ENCODE results near the gene NFATC1. TPM values are rescaled to one million over a fixed set of nuclear protein-coding genes. Genes with fewer than 3 reads are reported as not detected.

The NFATC1 gene
- total RNA-seq, 1 experiment from 2014 or later = 4.9 TPM

GRCh38 chr18:79411614-79412526, 16.1 kb downstream of the NFATC1 start:
- in situ Hi-C loops (cut with HindIII; ENCODE audit: low pct_unique_long_range_greater_than_20kb, low sequenced_read_pairs) = no loop called here
- no peak for DNase-seq (ENCODE audit: low read depth, low spot score)

- in situ Hi-C loops (cut with HindIII; ENCODE audit: low pct_unique_long_range_greater_than_20kb, low sequenced_read_pairs) = no loop called here
- no peak for DNase-seq (ENCODE audit: low read depth, low spot score)
Observed at GRCh38 chr18:79413025-79413424, 17.3 kb downstream of the NFATC1 start.

- no peak for DNase-seq (ENCODE audit: low read depth, low spot score)
- in situ Hi-C loops (cut with HindIII; ENCODE audit: low pct_unique_long_range_greater_than_20kb, low sequenced_read_pairs) = no loop called here
Observed at GRCh38 chr18:79413426-79413825, 17.7 kb downstream of the NFATC1 start.

- in situ Hi-C loops (cut with HindIII; ENCODE audit: low pct_unique_long_range_greater_than_20kb, low sequenced_read_pairs) = no loop called here
- DNase-seq (ENCODE audit: low read depth, low spot score) = no peak
Observed at GRCh38 chr18:79413901-79414300, 18.2 kb downstream of the NFATC1 start.

- DNase-seq (ENCODE audit: low read depth, low spot score) = no peak
- in situ Hi-C loops (cut with HindIII; ENCODE audit: low pct_unique_long_range_greater_than_20kb, low sequenced_read_pairs) = no loop called here
Observed at GRCh38 chr18:79416022-79416676, 20.4 kb downstream of the NFATC1 start.

- no peak for DNase-seq (ENCODE audit: low read depth, low spot score)
- in situ Hi-C loops (cut with HindIII; ENCODE audit: low pct_unique_long_range_greater_than_20kb, low sequenced_read_pairs) = no loop called here
Observed at GRCh38 chr18:79416677-79417052, 20.9 kb downstream of the NFATC1 start.

GRCh38 chr18:79418236-79418635, 22.5 kb downstream of the NFATC1 start:
- in situ Hi-C loops (cut with HindIII; ENCODE audit: low pct_unique_long_range_greater_than_20kb, low sequenced_read_pairs) = no loop called here

GRCh38 chr18:79418642-79419041, 22.9 kb downstream of the NFATC1 start:
- no peak for DNase-seq (ENCODE audit: low read depth, low spot score)
- in situ Hi-C loops (cut with HindIII; ENCODE audit: low pct_unique_long_range_greater_than_20kb, low sequenced_read_pairs) = no loop called here

More at GRCh38 chr18:79418236-79418635, 22.5 kb downstream of the NFATC1 start:
- DNase-seq (ENCODE audit: low read depth, low spot score) = no peak

GRCh38 chr18:79420033-79420745, 24.5 kb downstream of the NFATC1 start:
- in situ Hi-C loops (cut with HindIII; ENCODE audit: low pct_unique_long_range_greater_than_20kb, low sequenced_read_pairs) = no loop called here
- no peak for DNase-seq (ENCODE audit: low read depth, low spot score)

- DNase-seq (ENCODE audit: low read depth, low spot score) = no peak
- in situ Hi-C loops (cut with HindIII; ENCODE audit: low pct_unique_long_range_greater_than_20kb, low sequenced_read_pairs) = no loop called here
Observed at GRCh38 chr18:79421275-79421857, 25.6 kb downstream of the NFATC1 start.

GRCh38 chr18:79422022-79422782, 26.5 kb downstream of the NFATC1 start:
- in situ Hi-C loops (cut with HindIII; ENCODE audit: low pct_unique_long_range_greater_than_20kb, low sequenced_read_pairs) = no loop called here
- no peak for DNase-seq (ENCODE audit: low read depth, low spot score)

GRCh38 chr18:79422783-79423165, 27.0 kb downstream of the NFATC1 start:
- in situ Hi-C loops (cut with HindIII; ENCODE audit: low pct_unique_long_range_greater_than_20kb, low sequenced_read_pairs) = no loop called here
- DNase-seq (ENCODE audit: low read depth, low spot score) = no peak

- no peak for DNase-seq (ENCODE audit: low read depth, low spot score)
- in situ Hi-C loops (cut with HindIII; ENCODE audit: low pct_unique_long_range_greater_than_20kb, low sequenced_read_pairs) = no loop called here
Observed at GRCh38 chr18:79423211-79424007, 27.7 kb downstream of the NFATC1 start.

GRCh38 chr18:79424008-79424565, 28.4 kb downstream of the NFATC1 start:
- DNase-seq (ENCODE audit: low read depth, low spot score) = no peak
- in situ Hi-C loops (cut with HindIII; ENCODE audit: low pct_unique_long_range_greater_than_20kb, low sequenced_read_pairs) = no loop called here

- in situ Hi-C loops (cut with HindIII; ENCODE audit: low pct_unique_long_range_greater_than_20kb, low sequenced_read_pairs) = no loop called here
- no peak for DNase-seq (ENCODE audit: low read depth, low spot score)
Observed at GRCh38 chr18:79424880-79425568, 29.3 kb downstream of the NFATC1 start.

- DNase-seq (ENCODE audit: low read depth, low spot score) = no peak
- in situ Hi-C loops (cut with HindIII; ENCODE audit: low pct_unique_long_range_greater_than_20kb, low sequenced_read_pairs) = no loop called here
Observed at GRCh38 chr18:79425569-79425886, 29.8 kb downstream of the NFATC1 start.

Data from SK-MEL-5 (cell line).